ENCODE results near the gene PIP5K1C.

GRCh38 chr19:3649888-3650287, 50.4 kb downstream of the PIP5K1C start:
- no peak for TF ChIP-seq CTCF (IDR thresholded peaks at IDR 0.05; ENCODE audit: insufficient read depth, low read length, poor library complexity, severe bottlenecking)
- TF ChIP-seq EZH2phosphoT487 (conservative IDR thresholded peaks at IDR 0.05; ENCODE audit: low read length): no peak
